ENCODE data around the gene TMEM30B.

The TMEM30B gene

DNA sequence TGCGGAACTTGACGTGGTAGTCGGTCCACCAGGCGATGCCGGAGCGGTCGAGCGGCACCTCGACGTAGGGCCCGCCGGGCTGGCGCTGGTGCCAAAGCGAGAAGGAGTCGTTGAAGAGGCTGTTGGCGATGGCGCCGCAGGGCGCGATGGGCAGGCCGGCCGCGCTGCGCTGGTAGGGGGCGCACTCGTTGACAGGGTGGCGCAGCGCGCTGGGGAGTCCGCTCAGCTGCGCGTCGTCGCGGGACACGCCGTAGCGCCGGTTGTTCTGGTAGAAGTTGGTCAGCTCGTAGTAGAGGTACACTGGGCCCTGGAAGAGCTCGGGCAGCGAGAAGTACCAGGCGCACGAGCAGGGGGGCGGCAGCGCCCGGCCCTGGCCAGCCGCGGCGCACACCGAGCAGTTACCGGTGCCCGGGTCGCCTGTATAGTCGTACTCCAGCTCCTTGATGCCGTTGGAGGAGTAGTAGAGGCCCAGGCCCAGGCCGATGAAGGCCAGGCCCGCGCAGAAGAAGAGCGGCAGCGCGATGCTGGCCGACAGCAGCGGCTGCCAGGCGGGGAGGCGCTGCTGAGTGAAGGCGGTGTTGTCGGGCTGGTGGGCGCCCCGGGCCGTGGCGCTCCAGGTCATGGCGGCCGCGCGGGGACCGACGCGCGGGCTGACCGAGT, 482 bp downstream of the TMEM30B start:
- Histone ChIP-seq H3K4me3 (ENCODE audit: low read length) (peak overlapping the region; percentile 89), H3K36me3 (ENCODE audit: control insufficient read depth, insufficient read depth, low read length, severe bottlenecking) (no peaks in the 10 kb centered on the region), H3K9me3 (ENCODE audit: control insufficient read depth, low read length) (peaks cover 4% of the 10 kb centered on the region), H3K9ac (ENCODE audit: low read length) (peak overlapping the region; percentile 92), H3K4me1 (ENCODE audit: control insufficient read depth, insufficient read depth, low read length) (peaks cover 40% of the 10 kb centered on the region), H3K27me3 (replicated peaks; ENCODE audit: control insufficient read depth, insufficient read depth, low read length) (no peaks in the 10 kb centered on the region)
- peak; percentile 70 for DNase-seq (ENCODE audit: low read depth)

DNA sequence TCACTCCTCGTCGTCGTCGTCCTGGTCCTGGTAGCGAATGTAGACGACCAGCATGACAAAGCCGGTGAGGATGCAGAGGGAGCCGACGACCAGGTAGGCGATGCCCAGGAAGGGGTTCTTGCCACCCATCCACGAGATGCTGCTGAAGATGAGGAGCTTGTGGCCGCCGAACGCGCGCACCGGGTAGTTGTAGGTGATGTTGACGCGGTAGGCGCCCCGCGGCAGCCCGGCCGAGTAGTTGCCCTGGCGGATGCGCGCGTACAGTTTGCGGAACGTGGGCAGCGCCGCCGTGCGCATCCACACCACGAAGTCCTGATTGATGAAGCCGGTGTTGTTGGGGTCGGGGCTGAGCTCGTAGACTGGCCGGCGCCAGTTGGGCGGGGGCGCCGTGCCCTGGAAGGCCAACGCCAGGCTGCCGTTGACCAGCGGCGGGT, 1.0 kb downstream of the TMEM30B start:
- H3K4me1 ChIP-seq (ENCODE audit: control insufficient read depth, insufficient read depth, low read length), result peaks cover 34% of the 10 kb centered on the region
- no peaks in the 10 kb centered on the region for H3K27me3 ChIP-seq (replicated peaks; ENCODE audit: control insufficient read depth, insufficient read depth, low read length)
- DNase-seq (ENCODE audit: low read depth), result no peak
- peak overlapping the region; percentile 92 for H3K9ac ChIP-seq (ENCODE audit: low read length)
- H3K36me3 ChIP-seq (ENCODE audit: control insufficient read depth, insufficient read depth, low read length, severe bottlenecking), result no peaks in the 10 kb centered on the region
- H3K9me3 ChIP-seq (ENCODE audit: control insufficient read depth, low read length), result peaks cover 4% of the 10 kb centered on the region
- peak overlapping the region; percentile 89 for H3K4me3 ChIP-seq (ENCODE audit: low read length)

DNA sequence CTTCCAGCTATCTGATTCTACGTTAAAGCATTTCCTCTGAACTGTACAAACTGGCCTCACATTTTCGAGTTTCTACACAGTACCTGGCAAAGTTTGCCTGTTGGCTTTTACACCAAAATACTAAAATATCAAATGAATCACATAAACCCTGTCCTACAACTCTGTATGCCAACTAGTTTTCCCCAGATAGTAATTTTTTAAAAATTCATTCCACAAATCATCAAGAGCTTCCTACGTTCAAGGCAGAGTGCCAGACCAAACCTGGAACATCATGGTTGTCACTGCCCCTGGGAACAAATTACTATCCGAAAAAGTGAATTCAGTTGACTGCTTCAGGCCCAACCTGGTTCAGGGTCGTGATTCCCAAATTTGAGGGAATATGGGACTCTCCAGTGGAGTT, 2.1 kb downstream of the TMEM30B start:
- Histone ChIP-seq H3K9ac (ENCODE audit: low read length) (peak overlapping the region; percentile 92), H3K9me3 (ENCODE audit: control insufficient read depth, low read length) (peaks cover 4% of the 10 kb centered on the region), H3K4me3 (ENCODE audit: low read length) (peak overlapping the region; percentile 89), H3K4me1 (ENCODE audit: control insufficient read depth, insufficient read depth, low read length) (peaks cover 34% of the 10 kb centered on the region), H3K36me3 (ENCODE audit: control insufficient read depth, insufficient read depth, low read length, severe bottlenecking) (no peaks in the 10 kb centered on the region), H3K27me3 (replicated peaks; ENCODE audit: control insufficient read depth, insufficient read depth, low read length) (no peaks in the 10 kb centered on the region)
- DNase-seq (ENCODE audit: low read depth), result no peak

DNA sequence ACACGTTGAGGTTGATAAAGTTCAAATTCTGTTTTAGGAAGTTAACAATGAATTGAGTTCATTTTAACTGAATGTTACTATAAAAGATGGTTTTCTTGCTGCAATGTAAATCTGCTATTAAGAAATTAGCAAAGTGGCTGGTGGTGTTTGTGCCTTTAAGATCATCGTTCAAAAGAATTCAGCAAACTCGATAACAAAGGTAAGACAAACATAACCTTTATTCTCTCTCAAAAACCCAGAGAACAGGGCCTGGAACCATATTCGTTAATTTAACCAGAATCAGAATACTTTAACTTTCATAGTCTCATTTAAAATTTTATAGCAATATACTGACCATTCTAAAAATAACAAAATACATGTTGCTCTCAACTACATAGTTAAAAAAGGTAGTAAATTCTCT, 3.4 kb downstream of the TMEM30B start:
- peaks cover 4% of the 10 kb centered on the region for H3K9me3 ChIP-seq (ENCODE audit: control insufficient read depth, low read length)
- DNase-seq (ENCODE audit: low read depth), result no peak
- H3K4me1 ChIP-seq (ENCODE audit: control insufficient read depth, insufficient read depth, low read length), result peaks cover 34% of the 10 kb centered on the region
- H3K36me3 ChIP-seq (ENCODE audit: control insufficient read depth, insufficient read depth, low read length, severe bottlenecking), result no peaks in the 10 kb centered on the region
- no peaks in the 10 kb centered on the region for H3K27me3 ChIP-seq (replicated peaks; ENCODE audit: control insufficient read depth, insufficient read depth, low read length)
- peak overlapping the region; percentile 52 for H3K9ac ChIP-seq (ENCODE audit: low read length)
- peak overlapping the region; percentile 89 for H3K4me3 ChIP-seq (ENCODE audit: low read length)

DNA sequence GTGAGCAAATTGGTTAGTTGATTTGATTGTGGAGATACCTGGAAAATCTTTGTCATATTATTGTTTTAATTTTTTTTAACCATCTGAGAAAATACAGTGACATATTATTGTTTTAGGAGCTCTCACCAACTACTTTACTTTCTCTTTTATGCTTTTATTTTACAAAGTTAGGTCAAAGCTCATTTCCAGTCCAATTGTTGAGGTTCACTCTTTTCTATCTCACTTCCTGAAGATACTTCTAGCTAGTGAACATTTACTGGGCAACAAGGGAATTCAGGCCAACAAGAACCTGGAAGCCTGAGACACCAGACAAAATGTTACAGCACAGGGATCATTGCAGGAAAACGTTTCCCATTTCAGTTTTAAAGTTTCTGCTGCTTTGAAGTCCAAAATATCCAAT, 3.9 kb downstream of the TMEM30B start:
- DNase-seq (ENCODE audit: low read depth), result no peak
- Histone ChIP-seq H3K9ac (ENCODE audit: low read length) (peak overlapping the region; percentile 52), H3K4me1 (ENCODE audit: control insufficient read depth, insufficient read depth, low read length) (peaks cover 34% of the 10 kb centered on the region)

GRCh38 chr14:61271552-61271951, 9.6 kb downstream of the TMEM30B start:
- no peaks in the 10 kb centered on the region for H3K27me3 ChIP-seq (replicated peaks; ENCODE audit: control insufficient read depth, insufficient read depth, low read length)
- no peak for DNase-seq (ENCODE audit: low read depth)
- peaks cover 24% of the 10 kb centered on the region for H3K4me1 ChIP-seq (ENCODE audit: control insufficient read depth, insufficient read depth, low read length)
- H3K4me3 ChIP-seq (ENCODE audit: low read length), result no peak overlapping the region
- H3K9me3 ChIP-seq (ENCODE audit: control insufficient read depth, low read length), result no peaks in the 10 kb centered on the region
- no peaks in the 10 kb centered on the region for H3K36me3 ChIP-seq (ENCODE audit: control insufficient read depth, insufficient read depth, low read length, severe bottlenecking)
- no peak overlapping the region for H3K9ac ChIP-seq (ENCODE audit: low read length)

More for the DNA sequence above, 3.9 kb downstream of the TMEM30B start:
- H3K27me3 ChIP-seq (replicated peaks; ENCODE audit: control insufficient read depth, insufficient read depth, low read length), result no peaks in the 10 kb centered on the region
- peak overlapping the region; percentile 89 for H3K4me3 ChIP-seq (ENCODE audit: low read length)
- no peaks in the 10 kb centered on the region for H3K36me3 ChIP-seq (ENCODE audit: control insufficient read depth, insufficient read depth, low read length, severe bottlenecking)
- H3K9me3 ChIP-seq (ENCODE audit: control insufficient read depth, low read length), result peaks cover 4% of the 10 kb centered on the region

- H3K27me3 ChIP-seq (replicated peaks; ENCODE audit: control insufficient read depth, insufficient read depth, low read length), result no peaks in the 10 kb centered on the region
- peaks cover 26% of the 10 kb centered on the region for H3K4me1 ChIP-seq (ENCODE audit: control insufficient read depth, insufficient read depth, low read length)
- DNase-seq (ENCODE audit: low read depth), result no peak
- no peak overlapping the region for H3K4me3 ChIP-seq (ENCODE audit: low read length)
- H3K9me3 ChIP-seq (ENCODE audit: control insufficient read depth, low read length), result no peaks in the 10 kb centered on the region
- H3K9ac ChIP-seq (ENCODE audit: low read length), result no peak overlapping the region
- no peaks in the 10 kb centered on the region for H3K36me3 ChIP-seq (ENCODE audit: control insufficient read depth, insufficient read depth, low read length, severe bottlenecking)
Measured at GRCh38 chr14:61270714-61271113, 10.4 kb downstream of the TMEM30B start.

DNA sequence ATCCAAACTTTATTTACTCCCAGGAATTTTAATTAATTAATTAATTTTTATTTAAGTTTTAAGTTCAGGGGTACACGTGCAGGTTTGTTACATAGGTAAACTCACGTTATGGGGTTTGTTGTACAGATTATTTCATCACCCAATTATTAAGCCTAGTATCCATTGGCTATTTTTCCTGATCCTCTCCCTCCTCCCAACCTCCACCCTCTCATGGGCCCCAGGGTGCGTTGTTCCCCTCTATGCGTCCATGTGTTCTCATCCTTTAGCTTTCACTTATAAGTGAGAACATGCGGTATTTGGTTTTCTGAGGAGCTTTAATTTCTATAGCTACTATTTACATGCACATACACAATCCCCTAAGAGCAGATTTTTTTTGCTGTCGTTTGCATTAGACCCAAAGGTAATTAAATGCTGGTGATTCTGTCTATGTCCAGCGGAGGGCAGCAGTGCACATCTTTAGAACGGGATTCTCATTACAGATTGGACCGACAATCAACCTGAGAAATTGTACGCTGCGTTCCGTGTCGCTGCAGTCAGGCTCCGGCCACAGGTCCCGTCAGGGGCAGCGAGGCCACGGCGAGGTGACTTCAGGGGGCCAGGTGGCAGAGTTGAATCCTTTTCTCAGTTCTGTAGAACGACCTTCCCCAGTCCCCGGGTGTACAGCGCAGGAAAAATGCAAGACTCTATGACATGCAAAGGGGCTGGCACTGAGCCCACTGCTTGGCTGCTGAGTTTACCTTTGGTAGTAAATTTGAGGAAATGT, 11.6 kb downstream of the TMEM30B start:
- H3K9me3 ChIP-seq (ENCODE audit: control insufficient read depth, low read length), result no peaks in the 10 kb centered on the region
- DNase-seq (ENCODE audit: low read depth), result peak; percentile 93
- no peaks in the 10 kb centered on the region for H3K27me3 ChIP-seq (replicated peaks; ENCODE audit: control insufficient read depth, insufficient read depth, low read length)
- peak overlapping the region; percentile 83 for H3K4me3 ChIP-seq (ENCODE audit: low read length)
- H3K36me3 ChIP-seq (ENCODE audit: control insufficient read depth, insufficient read depth, low read length, severe bottlenecking), result no peaks in the 10 kb centered on the region
- H3K9ac ChIP-seq (ENCODE audit: low read length), result peak overlapping the region; percentile 74
- H3K4me1 ChIP-seq (ENCODE audit: control insufficient read depth, insufficient read depth, low read length), result peaks cover 26% of the 10 kb centered on the region

GRCh38 chr14:61268812-61269211, 12.3 kb downstream of the TMEM30B start:
- no peaks in the 10 kb centered on the region for H3K27me3 ChIP-seq (replicated peaks; ENCODE audit: control insufficient read depth, insufficient read depth, low read length)
- no peak for DNase-seq (ENCODE audit: low read depth)
- no peaks in the 10 kb centered on the region for H3K36me3 ChIP-seq (ENCODE audit: control insufficient read depth, insufficient read depth, low read length, severe bottlenecking)
- no peak overlapping the region for H3K4me3 ChIP-seq (ENCODE audit: low read length)
- H3K9me3 ChIP-seq (ENCODE audit: control insufficient read depth, low read length), result no peaks in the 10 kb centered on the region
- no peak overlapping the region for H3K9ac ChIP-seq (ENCODE audit: low read length)
- H3K4me1 ChIP-seq (ENCODE audit: control insufficient read depth, insufficient read depth, low read length), result peaks cover 26% of the 10 kb centered on the region

- DNase-seq (ENCODE audit: low read depth), result no peak
- Histone ChIP-seq H3K36me3 (ENCODE audit: control insufficient read depth, insufficient read depth, low read length, severe bottlenecking) (no peaks in the 10 kb centered on the region), H3K9me3 (ENCODE audit: control insufficient read depth, low read length) (no peaks in the 10 kb centered on the region), H3K4me3 (ENCODE audit: low read length) (peak overlapping the region; percentile 64), H3K4me1 (ENCODE audit: control insufficient read depth, insufficient read depth, low read length) (peaks cover 26% of the 10 kb centered on the region), H3K9ac (ENCODE audit: low read length) (peak overlapping the region; percentile 53), H3K27me3 (replicated peaks; ENCODE audit: control insufficient read depth, insufficient read depth, low read length) (no peaks in the 10 kb centered on the region)
Measured at GRCh38 chr14:61266891-61267740, 14.0 kb downstream of the TMEM30B start.

GRCh38 chr14:61266436-61266835, 14.7 kb downstream of the TMEM30B start:
- Histone ChIP-seq H3K27me3 (replicated peaks; ENCODE audit: control insufficient read depth, insufficient read depth, low read length) (no peaks in the 10 kb centered on the region), H3K4me1 (ENCODE audit: control insufficient read depth, insufficient read depth, low read length) (peaks cover 31% of the 10 kb centered on the region), H3K9ac (ENCODE audit: low read length) (peak overlapping the region; percentile 37), H3K9me3 (ENCODE audit: control insufficient read depth, low read length) (no peaks in the 10 kb centered on the region), H3K36me3 (ENCODE audit: control insufficient read depth, insufficient read depth, low read length, severe bottlenecking) (no peaks in the 10 kb centered on the region), H3K4me3 (ENCODE audit: low read length) (peak overlapping the region; percentile 64)
- no peak for DNase-seq (ENCODE audit: low read depth)

Measured in adipocyte (in vitro differentiated cells).